Neural cell (in vitro differentiated cells): ENCODE data around the gene SLC6A11.

Experiments used
- EP300 ChIP-seq: fragments of 450-650 bp; conservative IDR thresholded peaks from 2 replicates; pipeline ENCODE4 v1.6.1; 2014; ENCODE audit warnings: antibody characterized with exemption, mild to moderate bottlenecking, moderate library complexity; ENCODE audit not compliant: poor library complexity, severe bottlenecking
- EZH2 ChIP-seq: fragments of 200-600, 300-800 bp; shearing (Covaris generic), sonication (generic); IDR thresholded peaks from 2 replicates; pipeline ENCODE4 v1.6.1; 2014; ENCODE audit warnings: antibody characterized with exemption, low read length, borderline replicate concordance, mild to moderate bottlenecking; ENCODE audit not compliant: insufficient read depth, poor library complexity, severe bottlenecking
- POLR2AphosphoS5 ChIP-seq: IDR thresholded peaks from 2 replicates; pipeline ENCODE4 v1.6.1; 2012
- RAD21 ChIP-seq: fragments of 450-650 bp; conservative IDR thresholded peaks from 2 replicates; pipeline ENCODE4 v1.6.1; 2014; ENCODE audit warnings: antibody characterized with exemption, mild to moderate bottlenecking, moderate library complexity
- TAF1 ChIP-seq: IDR thresholded peaks from 2 replicates; pipeline ENCODE4 v1.6.1; 2012; ENCODE audit warnings: low read depth
- TF ChIP-seq, protein P1 (sequence below): IDR thresholded peaks from 2 replicates; pipeline ENCODE4 v1.6.1; 2012; ENCODE audit warnings: borderline replicate concordance
- TF ChIP-seq, protein P2 (sequence below): fragments of 450-650 bp; IDR thresholded peaks from 2 replicates; pipeline ENCODE4 v1.5.1; 2014; ENCODE audit warnings: antibody characterized with exemption, mild to moderate bottlenecking, moderate library complexity; ENCODE audit not compliant: poor library complexity, severe bottlenecking

DNA sequence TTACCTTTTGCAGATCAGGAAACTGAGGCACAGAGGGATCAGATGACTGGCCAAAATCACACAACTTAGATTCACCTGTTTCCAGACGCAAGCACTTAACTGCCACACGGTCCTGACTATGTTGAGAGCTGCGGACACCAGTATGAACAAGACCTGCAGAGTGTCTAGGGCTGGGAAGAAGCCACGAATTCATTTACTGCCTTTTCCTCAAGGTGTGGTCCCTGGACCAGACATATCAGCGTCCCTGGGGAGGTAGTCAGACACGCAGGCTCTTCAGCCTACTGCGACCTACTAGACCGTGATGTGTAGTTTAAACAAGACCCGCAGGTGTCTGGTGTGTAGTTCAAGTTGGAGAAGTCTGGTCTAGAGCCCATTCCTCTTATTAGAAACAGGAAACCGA is 541 bp upstream of the SLC6A11 start:
- TF ChIP-seq, protein P1, sequence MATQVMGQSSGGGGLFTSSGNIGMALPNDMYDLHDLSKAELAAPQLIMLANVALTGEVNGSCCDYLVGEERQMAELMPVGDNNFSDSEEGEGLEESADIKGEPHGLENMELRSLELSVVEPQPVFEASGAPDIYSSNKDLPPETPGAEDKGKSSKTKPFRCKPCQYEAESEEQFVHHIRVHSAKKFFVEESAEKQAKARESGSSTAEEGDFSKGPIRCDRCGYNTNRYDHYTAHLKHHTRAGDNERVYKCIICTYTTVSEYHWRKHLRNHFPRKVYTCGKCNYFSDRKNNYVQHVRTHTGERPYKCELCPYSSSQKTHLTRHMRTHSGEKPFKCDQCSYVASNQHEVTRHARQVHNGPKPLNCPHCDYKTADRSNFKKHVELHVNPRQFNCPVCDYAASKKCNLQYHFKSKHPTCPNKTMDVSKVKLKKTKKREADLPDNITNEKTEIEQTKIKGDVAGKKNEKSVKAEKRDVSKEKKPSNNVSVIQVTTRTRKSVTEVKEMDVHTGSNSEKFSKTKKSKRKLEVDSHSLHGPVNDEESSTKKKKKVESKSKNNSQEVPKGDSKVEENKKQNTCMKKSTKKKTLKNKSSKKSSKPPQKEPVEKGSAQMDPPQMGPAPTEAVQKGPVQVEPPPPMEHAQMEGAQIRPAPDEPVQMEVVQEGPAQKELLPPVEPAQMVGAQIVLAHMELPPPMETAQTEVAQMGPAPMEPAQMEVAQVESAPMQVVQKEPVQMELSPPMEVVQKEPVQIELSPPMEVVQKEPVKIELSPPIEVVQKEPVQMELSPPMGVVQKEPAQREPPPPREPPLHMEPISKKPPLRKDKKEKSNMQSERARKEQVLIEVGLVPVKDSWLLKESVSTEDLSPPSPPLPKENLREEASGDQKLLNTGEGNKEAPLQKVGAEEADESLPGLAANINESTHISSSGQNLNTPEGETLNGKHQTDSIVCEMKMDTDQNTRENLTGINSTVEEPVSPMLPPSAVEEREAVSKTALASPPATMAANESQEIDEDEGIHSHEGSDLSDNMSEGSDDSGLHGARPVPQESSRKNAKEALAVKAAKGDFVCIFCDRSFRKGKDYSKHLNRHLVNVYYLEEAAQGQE: no peak
- TF ChIP-seq, protein P2, sequence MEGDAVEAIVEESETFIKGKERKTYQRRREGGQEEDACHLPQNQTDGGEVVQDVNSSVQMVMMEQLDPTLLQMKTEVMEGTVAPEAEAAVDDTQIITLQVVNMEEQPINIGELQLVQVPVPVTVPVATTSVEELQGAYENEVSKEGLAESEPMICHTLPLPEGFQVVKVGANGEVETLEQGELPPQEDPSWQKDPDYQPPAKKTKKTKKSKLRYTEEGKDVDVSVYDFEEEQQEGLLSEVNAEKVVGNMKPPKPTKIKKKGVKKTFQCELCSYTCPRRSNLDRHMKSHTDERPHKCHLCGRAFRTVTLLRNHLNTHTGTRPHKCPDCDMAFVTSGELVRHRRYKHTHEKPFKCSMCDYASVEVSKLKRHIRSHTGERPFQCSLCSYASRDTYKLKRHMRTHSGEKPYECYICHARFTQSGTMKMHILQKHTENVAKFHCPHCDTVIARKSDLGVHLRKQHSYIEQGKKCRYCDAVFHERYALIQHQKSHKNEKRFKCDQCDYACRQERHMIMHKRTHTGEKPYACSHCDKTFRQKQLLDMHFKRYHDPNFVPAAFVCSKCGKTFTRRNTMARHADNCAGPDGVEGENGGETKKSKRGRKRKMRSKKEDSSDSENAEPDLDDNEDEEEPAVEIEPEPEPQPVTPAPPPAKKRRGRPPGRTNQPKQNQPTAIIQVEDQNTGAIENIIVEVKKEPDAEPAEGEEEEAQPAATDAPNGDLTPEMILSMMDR: no peak
- TF ChIP-seq EZH2: no peak
- TF ChIP-seq POLR2AphosphoS5: no peak
- TF ChIP-seq RAD21: no peak
- no peak for TF ChIP-seq EP300
- no peak for TF ChIP-seq TAF1
